ENCODE data around the gene RDH8. TPM values are rescaled to one million over a fixed set of nuclear protein-coding genes. Genes with fewer than 3 reads are reported as not detected.

Gene RDH8
- total RNA-seq, 1 experiment from 2014 or later, result not detected

DNA sequence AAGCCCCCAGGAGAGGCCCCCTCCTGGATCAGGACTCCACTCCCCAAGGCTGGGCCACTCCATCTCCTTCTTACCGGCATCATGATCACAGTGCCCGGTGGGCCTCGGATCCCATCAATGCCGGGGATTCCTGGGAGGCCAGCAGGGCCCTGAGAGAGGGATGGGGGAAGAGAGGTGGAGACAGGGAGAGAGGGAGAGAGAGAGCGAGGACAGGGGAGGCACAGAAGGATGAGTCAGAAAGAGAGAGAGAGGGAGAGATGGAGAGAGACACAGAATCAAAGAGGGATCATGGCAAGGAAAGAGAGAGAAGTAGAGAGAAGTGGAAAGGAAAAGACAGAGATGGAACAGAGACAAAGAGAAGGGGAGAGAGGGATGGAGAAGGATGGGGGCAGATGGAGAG, 16.7 kb upstream of the RDH8 start:
- no peaks in the 10 kb centered on the region for H3K23me2 ChIP-seq (ENCODE audit: insufficient read length, low read depth, low read length, poor library complexity, severe bottlenecking)
- H4K5ac ChIP-seq (ENCODE audit: insufficient read length, low read depth, low read length), result no peak overlapping the region
- H3K4me2 ChIP-seq (ENCODE audit: insufficient read depth, insufficient read length, low read length), result no peak overlapping the region
- no peak overlapping the region for H3K27ac Mint-ChIP-seq
- TF ChIP-seq CTCF (conservative IDR thresholded peaks at IDR 0.05), result no peak
- no peak overlapping the region for H3T11ph ChIP-seq (ENCODE audit: low read length)
- no peak overlapping the region for H2AK5ac ChIP-seq (ENCODE audit: insufficient read length, low read length)
- no peak overlapping the region for H3K56ac ChIP-seq (ENCODE audit: insufficient read length, low read depth, low read length)
- H2BK20ac ChIP-seq (ENCODE audit: low read depth, low read length, poor library complexity, severe bottlenecking), result no peak overlapping the region
- H3K9ac ChIP-seq (ENCODE audit: extremely low read depth, insufficient read length, low read length), result no peak overlapping the region
- H3K4me1 ChIP-seq (ENCODE audit: insufficient read depth, low read length), result no peaks in the 10 kb centered on the region
- no peak overlapping the region for H3K14ac ChIP-seq (ENCODE audit: insufficient read depth, low read length)
- no peak overlapping the region for H3K4ac ChIP-seq (ENCODE audit: low read depth, low read length)
- H3K23ac ChIP-seq (ENCODE audit: insufficient read length, low read depth, low read length), result no peak overlapping the region
- H2BK5ac ChIP-seq (ENCODE audit: insufficient read length, low read length), result no peak overlapping the region
- no peak overlapping the region for H4K8ac ChIP-seq (replicated peaks; ENCODE audit: insufficient read length, low read depth, low read length)
- no peak overlapping the region for H2BK12ac ChIP-seq (ENCODE audit: insufficient read length, low read depth, low read length)
- H4K20me1 ChIP-seq (ENCODE audit: control insufficient read depth, insufficient read depth, insufficient read length), result no peaks in the 10 kb centered on the region
- H3K79me2 ChIP-seq (ENCODE audit: insufficient read depth, low read length), result no peaks in the 10 kb centered on the region
- no peak overlapping the region for H4K91ac ChIP-seq (ENCODE audit: insufficient read length, low read depth, low read length)
- H3K4me1 Mint-ChIP-seq, result peaks cover 6 to 11% of the 10 kb centered on the region in 2 experiments
- no peak overlapping the region for H2BK15ac ChIP-seq (ENCODE audit: low read depth, low read length)
- H3K18ac ChIP-seq (ENCODE audit: insufficient read length, low read depth, low read length), result no peak overlapping the region
- H2AFZ ChIP-seq (ENCODE audit: low read length), result no peak overlapping the region
- no peak overlapping the region for H3K4me3 Mint-ChIP-seq
- peaks cover 25% of the 10 kb centered on the region for H3K27me3 Mint-ChIP-seq (ENCODE audit: low read depth)
- no CpG with 5 or more reads among the region's 5 CpGs for WGBS (ENCODE audit: extremely low coverage, insufficient read length, low lambda C conversion rate)
- no peak overlapping the region for H3K27ac ChIP-seq (ENCODE audit: insufficient read length, low read depth, low read length)
- H3K9me3 Mint-ChIP-seq, result no peaks in the 10 kb centered on the region
- H3K27me3 ChIP-seq (ENCODE audit: insufficient read depth, low read length), result no peaks in the 10 kb centered on the region
- no peak for DNase-seq
- no peaks in the 10 kb centered on the region for H3K79me1 ChIP-seq (ENCODE audit: insufficient read depth, low read depth, low read length, poor library complexity, severe bottlenecking)
- H3K9me3 ChIP-seq (ENCODE audit: control insufficient read depth, low read depth, low read length), result no peaks in the 10 kb centered on the region
- no peak overlapping the region for H2BK120ac ChIP-seq (ENCODE audit: low read depth, low read length, poor library complexity, severe bottlenecking)
- no peaks in the 10 kb centered on the region for H3K36me3 Mint-ChIP-seq (ENCODE audit: insufficient read depth in 1 of 3, low read depth in 3 of 3)
